ENCODE results near the gene ERCC1. TPM values are rescaled to one million over a fixed set of nuclear protein-coding genes. Genes with fewer than 3 reads are reported as not detected.

The ERCC1 gene
- polyA plus RNA-seq, 1 of the 3 experiments (the other 2 are of a cell fraction) = 95.3 TPM

DNA sequence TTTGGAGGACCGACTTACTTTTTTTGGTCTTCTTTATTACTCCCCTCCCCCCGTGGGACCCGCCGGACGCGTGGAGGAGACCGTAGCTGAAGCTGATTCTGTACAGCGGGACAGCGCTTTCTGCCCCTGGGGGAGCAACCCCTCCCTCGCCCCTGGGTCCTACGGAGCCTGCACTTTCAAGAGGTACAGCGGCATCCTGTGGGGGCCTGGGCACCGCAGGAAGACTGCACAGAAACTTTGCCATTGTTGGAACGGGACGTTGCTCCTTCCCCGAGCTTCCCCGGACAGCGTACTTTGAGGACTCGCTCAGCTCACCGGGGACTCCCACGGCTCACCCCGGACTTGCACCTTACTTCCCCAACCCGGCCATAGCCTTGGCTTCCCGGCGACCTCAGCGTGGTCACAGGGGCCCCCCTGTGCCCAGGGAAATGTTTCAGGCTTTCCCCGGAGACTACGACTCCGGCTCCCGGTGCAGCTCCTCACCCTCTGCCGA is 44.5 kb upstream of the ERCC1 start:
- H3K9ac ChIP-seq = peak overlapping the region; percentile 97
- 1% methylated on average over 17 of the region's 31 CpGs for WGBS (ENCODE audit: low lambda C conversion rate)
- DNase-seq = no peak
- TF ChIP-seq, protein P1, sequence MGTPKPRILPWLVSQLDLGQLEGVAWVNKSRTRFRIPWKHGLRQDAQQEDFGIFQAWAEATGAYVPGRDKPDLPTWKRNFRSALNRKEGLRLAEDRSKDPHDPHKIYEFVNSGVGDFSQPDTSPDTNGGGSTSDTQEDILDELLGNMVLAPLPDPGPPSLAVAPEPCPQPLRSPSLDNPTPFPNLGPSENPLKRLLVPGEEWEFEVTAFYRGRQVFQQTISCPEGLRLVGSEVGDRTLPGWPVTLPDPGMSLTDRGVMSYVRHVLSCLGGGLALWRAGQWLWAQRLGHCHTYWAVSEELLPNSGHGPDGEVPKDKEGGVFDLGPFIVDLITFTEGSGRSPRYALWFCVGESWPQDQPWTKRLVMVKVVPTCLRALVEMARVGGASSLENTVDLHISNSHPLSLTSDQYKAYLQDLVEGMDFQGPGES (IDR thresholded peaks at IDR 0.05; ENCODE audit: low read depth, low read length) = no peak
- TF ChIP-seq, protein P2, sequence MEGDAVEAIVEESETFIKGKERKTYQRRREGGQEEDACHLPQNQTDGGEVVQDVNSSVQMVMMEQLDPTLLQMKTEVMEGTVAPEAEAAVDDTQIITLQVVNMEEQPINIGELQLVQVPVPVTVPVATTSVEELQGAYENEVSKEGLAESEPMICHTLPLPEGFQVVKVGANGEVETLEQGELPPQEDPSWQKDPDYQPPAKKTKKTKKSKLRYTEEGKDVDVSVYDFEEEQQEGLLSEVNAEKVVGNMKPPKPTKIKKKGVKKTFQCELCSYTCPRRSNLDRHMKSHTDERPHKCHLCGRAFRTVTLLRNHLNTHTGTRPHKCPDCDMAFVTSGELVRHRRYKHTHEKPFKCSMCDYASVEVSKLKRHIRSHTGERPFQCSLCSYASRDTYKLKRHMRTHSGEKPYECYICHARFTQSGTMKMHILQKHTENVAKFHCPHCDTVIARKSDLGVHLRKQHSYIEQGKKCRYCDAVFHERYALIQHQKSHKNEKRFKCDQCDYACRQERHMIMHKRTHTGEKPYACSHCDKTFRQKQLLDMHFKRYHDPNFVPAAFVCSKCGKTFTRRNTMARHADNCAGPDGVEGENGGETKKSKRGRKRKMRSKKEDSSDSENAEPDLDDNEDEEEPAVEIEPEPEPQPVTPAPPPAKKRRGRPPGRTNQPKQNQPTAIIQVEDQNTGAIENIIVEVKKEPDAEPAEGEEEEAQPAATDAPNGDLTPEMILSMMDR (IDR thresholded peaks at IDR 0.05) = no peak
- TF ChIP-seq GABPA (IDR thresholded peaks at IDR 0.05; ENCODE audit: low read depth) (no peak), GATA2 (CRISPR knock-in tag; IDR thresholded peaks at IDR 0.05) (no peak), TAF1 (IDR thresholded peaks at IDR 0.05; ENCODE audit: borderline replicate concordance, low read depth, low read length) (no peak), FOXM1 (IDR thresholded peaks at IDR 0.05; ENCODE audit: low read depth) (no peak), CHD2 (IDR thresholded peaks at IDR 0.05; ENCODE audit: low read length, partially characterized antibody) (no peak), SIN3A (IDR thresholded peaks at IDR 0.05; ENCODE audit: borderline replicate concordance, low read depth, low read length) (no peak), RCOR1 (IDR thresholded peaks at IDR 0.05; ENCODE audit: low read length) (no peak)
- TF ChIP-seq, protein P3, sequence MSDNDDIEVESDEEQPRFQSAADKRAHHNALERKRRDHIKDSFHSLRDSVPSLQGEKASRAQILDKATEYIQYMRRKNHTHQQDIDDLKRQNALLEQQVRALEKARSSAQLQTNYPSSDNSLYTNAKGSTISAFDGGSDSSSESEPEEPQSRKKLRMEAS (IDR thresholded peaks at IDR 0.05; ENCODE audit: low read depth) = no peak
- CTCF ChIA-PET = interaction anchor here (1.1 to 27.6 kb wide), 6 partner anchors 11 to 41 kb away, joined by 4 to 870 read pairs (median 16); no protein-coding TSS in a partner anchor
- peaks cover 0 to 19% of the 10 kb centered on the region in 2 experiments; a peak in 1 of 4 replicates for H3K4me1 ChIP-seq (ENCODE audit: control insufficient read depth in 1 of 2, insufficient read depth in 2 of 2, low read depth in 1 of 2, low read length in 1 of 2)
- POLR2A ChIA-PET = interaction anchor here (0.7 to 1.7 kb wide), 5 partner anchors 11 to 217 kb away, joined by 3 to 11 read pairs (median 5); no protein-coding TSS in a partner anchor
- no peaks in the 10 kb centered on the region for H3K36me3 ChIP-seq (replicated peaks in 1 of 2; ENCODE audit: control insufficient read depth in 1 of 2, insufficient read depth in 2 of 2, low read length in 1 of 2)
- H3F3A ChIP-seq (replicated peaks; ENCODE audit: insufficient read depth) = peaks cover 11% of the 10 kb centered on the region
- H3K79me2 ChIP-seq (ENCODE audit: insufficient read depth) = no peaks in the 10 kb centered on the region
- H3K27me3 ChIP-seq (ENCODE audit: insufficient read depth) = no peaks in the 10 kb centered on the region
- peak overlapping the region; percentile 81 to 84 for H3K4me3 ChIP-seq (ENCODE audit: low read depth in 2 of 2, low read length in 1 of 2)
- H4K20me1 ChIP-seq (ENCODE audit: insufficient read depth) = peaks cover 40% of the 10 kb centered on the region; the same call in 1 of the 2 replicates
- peak overlapping the region in 1 of 2 experiments; percentile 95; a peak in 2 of 4 replicates for H3K27ac ChIP-seq (ENCODE audit: low read depth in 2 of 2, low read length in 1 of 2)
- no peaks in the 10 kb centered on the region for H3K9me2 ChIP-seq
- H3K9me3 ChIP-seq = no peaks in the 10 kb centered on the region
- no peak overlapping the region for H2AFZ ChIP-seq (ENCODE audit: low read depth)
- H3K4me2 ChIP-seq = peak overlapping the region; percentile 99

DNA sequence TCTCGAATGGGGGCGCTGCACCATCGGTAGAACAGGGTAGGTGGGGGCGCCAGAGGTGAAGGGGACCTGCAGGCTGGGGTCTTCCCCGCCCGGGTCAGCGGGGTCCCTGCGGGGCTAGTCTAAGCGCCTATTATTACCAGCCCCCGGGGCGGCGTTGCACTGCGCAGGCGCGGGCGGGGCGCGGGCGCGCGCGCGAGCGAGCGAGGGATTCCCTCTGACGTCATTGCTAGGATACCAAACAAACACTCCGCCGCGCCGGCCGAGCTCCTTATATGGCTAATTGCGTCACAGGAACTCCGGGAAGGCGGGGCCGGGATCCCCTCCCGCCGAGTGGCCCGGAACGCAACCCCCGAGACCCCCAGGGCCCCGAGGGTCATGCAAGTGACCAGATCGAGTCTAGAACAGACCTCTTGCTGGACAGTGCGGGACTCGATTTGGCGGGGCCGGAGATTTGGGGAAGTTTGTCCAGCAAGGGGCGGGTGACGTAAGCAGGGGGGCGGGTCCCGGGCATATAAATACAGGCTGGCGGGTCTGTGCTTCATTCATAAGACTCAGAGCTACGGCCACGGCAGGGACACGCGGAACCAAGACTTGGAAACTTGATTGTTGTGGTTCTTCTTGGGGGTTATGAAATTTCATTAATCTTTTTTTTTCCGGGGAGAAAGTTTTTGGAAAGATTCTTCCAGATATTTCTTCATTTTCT is 43.9 kb upstream of the ERCC1 start, which contains the start of gene FOSB:
Gene FOSB (plus strand): TSS at position 541 of the 703 bp plus-strand sequence. CDS start 591 bp downstream, outside the sequence.
- no peaks in the 10 kb centered on the region for H3K9me3 ChIP-seq
- ChIA-PET CTCF (interaction anchor here (1.2 to 27.6 kb wide), 6 partner anchors 11 to 41 kb away, joined by 3 to 870 read pairs (median 16); no protein-coding TSS in a partner anchor), POLR2A (interaction anchor here (0.5 to 1.4 kb wide), 9 partner anchors 11 to 387 kb away, joined by 3 to 10 read pairs (median 3); no protein-coding TSS in a partner anchor)
- no peaks in the 10 kb centered on the region; the same call in 1 of the 2 replicates for H3K27me3 ChIP-seq (ENCODE audit: insufficient read depth)
- WGBS (ENCODE audit: low lambda C conversion rate) = under 1% methylated on average over 27 of the region's 56 CpGs
- peak within 1 kb of the TSS; percentile 57; the same call in 1 of the 2 replicates for H2AFZ ChIP-seq (ENCODE audit: low read depth)
- peak within 1 kb of the TSS; percentile 97 for H3K9ac ChIP-seq
- H3K79me2 ChIP-seq (ENCODE audit: insufficient read depth) = no peaks in the 10 kb centered on the region
- no peaks in the 10 kb centered on the region for H3K9me2 ChIP-seq
- peaks cover 40% of the 10 kb centered on the region; the same call in 1 of the 2 replicates for H4K20me1 ChIP-seq (ENCODE audit: insufficient read depth)
- H3K4me1 ChIP-seq (ENCODE audit: control insufficient read depth in 1 of 2, insufficient read depth in 2 of 2, low read depth in 1 of 2, low read length in 1 of 2) = peaks cover 0 to 19% of the 10 kb centered on the region in 2 experiments; a peak in 1 of 4 replicates
- H3K27ac ChIP-seq (ENCODE audit: low read depth in 2 of 2, low read length in 1 of 2) = peak within 1 kb of the TSS; percentile 58 to 95
- H3K4me3 ChIP-seq (ENCODE audit: low read depth in 2 of 2, low read length in 1 of 2) = peak within 1 kb of the TSS; percentile 81 to 84
- DNase-seq = peak; percentile 96
- no peaks in the 10 kb centered on the region for H3K36me3 ChIP-seq (replicated peaks in 1 of 2; ENCODE audit: control insufficient read depth in 1 of 2, insufficient read depth in 2 of 2, low read length in 1 of 2)
- peak within 1 kb of the TSS; percentile 99 for H3K4me2 ChIP-seq
- H3F3A ChIP-seq (replicated peaks; ENCODE audit: insufficient read depth) = peaks cover 11% of the 10 kb centered on the region
- TF ChIP-seq FOSL2 (IDR thresholded peaks at IDR 0.05; ENCODE audit: borderline replicate concordance, low read depth) (no peak), FOXM1 (IDR thresholded peaks at IDR 0.05; ENCODE audit: low read depth) (no peak), FOXJ3 (CRISPR knock-in tag; IDR thresholded peaks at IDR 0.05) (no peak), ELF1 (IDR thresholded peaks at IDR 0.05) (no peak), NFIC (IDR thresholded peaks at IDR 0.05; ENCODE audit: borderline replicate concordance) (no peak)
- TF ChIP-seq, protein P4, sequence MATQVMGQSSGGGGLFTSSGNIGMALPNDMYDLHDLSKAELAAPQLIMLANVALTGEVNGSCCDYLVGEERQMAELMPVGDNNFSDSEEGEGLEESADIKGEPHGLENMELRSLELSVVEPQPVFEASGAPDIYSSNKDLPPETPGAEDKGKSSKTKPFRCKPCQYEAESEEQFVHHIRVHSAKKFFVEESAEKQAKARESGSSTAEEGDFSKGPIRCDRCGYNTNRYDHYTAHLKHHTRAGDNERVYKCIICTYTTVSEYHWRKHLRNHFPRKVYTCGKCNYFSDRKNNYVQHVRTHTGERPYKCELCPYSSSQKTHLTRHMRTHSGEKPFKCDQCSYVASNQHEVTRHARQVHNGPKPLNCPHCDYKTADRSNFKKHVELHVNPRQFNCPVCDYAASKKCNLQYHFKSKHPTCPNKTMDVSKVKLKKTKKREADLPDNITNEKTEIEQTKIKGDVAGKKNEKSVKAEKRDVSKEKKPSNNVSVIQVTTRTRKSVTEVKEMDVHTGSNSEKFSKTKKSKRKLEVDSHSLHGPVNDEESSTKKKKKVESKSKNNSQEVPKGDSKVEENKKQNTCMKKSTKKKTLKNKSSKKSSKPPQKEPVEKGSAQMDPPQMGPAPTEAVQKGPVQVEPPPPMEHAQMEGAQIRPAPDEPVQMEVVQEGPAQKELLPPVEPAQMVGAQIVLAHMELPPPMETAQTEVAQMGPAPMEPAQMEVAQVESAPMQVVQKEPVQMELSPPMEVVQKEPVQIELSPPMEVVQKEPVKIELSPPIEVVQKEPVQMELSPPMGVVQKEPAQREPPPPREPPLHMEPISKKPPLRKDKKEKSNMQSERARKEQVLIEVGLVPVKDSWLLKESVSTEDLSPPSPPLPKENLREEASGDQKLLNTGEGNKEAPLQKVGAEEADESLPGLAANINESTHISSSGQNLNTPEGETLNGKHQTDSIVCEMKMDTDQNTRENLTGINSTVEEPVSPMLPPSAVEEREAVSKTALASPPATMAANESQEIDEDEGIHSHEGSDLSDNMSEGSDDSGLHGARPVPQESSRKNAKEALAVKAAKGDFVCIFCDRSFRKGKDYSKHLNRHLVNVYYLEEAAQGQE (IDR thresholded peaks at IDR 0.05; ENCODE audit: low read depth, low read length) = no peak
- TF ChIP-seq, protein P5, sequence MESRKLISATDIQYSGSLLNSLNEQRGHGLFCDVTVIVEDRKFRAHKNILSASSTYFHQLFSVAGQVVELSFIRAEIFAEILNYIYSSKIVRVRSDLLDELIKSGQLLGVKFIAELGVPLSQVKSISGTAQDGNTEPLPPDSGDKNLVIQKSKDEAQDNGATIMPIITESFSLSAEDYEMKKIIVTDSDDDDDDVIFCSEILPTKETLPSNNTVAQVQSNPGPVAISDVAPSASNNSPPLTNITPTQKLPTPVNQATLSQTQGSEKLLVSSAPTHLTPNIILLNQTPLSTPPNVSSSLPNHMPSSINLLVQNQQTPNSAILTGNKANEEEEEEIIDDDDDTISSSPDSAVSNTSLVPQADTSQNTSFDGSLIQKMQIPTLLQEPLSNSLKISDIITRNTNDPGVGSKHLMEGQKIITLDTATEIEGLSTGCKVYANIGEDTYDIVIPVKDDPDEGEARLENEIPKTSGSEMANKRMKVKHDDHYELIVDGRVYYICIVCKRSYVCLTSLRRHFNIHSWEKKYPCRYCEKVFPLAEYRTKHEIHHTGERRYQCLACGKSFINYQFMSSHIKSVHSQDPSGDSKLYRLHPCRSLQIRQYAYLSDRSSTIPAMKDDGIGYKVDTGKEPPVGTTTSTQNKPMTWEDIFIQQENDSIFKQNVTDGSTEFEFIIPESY (IDR thresholded peaks at IDR 0.05; ENCODE audit: borderline replicate concordance, low read depth) = no peak

All from SK-N-SH (cell line).